ENCODE data around the gene GPR50. TPM values are rescaled to one million over a fixed set of nuclear protein-coding genes. Genes with fewer than 3 reads are reported as not detected.

The GPR50 gene
- total and polyA plus RNA-seq, 10 of the 15 experiments (the other 5 are each of a cell fraction or from before 2014, with no cell fraction given), result 0.03 to 0.08 (median 0.04) TPM; not detected in 7

DNA sequence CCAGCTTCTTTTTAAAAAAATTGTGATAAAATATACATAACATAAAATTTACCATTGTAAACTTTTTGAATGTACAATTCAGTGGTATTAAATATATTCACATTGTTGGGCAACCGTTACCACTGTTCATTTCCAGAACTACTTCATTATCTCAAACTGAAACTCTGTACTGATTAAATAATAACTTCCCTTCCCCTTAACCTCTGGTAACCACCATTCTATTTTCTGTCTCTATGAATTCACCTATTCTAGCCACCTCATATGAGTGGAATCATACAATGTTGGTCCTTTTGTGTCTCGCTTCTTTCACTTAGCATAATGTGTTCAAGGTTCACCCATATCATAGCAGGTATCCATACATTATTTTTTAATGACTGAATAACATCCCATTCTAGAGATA lies 8.3 kb downstream of the GPR50 start:
- Histone ChIP-seq H3K36me3 (ENCODE audit: control insufficient read depth in 2 of 2, insufficient read depth in 2 of 2, low read length in 1 of 2) (no peaks in the 10 kb centered on the region), H4K20me1 (ENCODE audit: control insufficient read depth, insufficient read depth) (no peaks in the 10 kb centered on the region), H3K27ac (ENCODE audit: control insufficient read depth, insufficient read depth) (no peak overlapping the region), H3K9ac (ENCODE audit: control insufficient read depth, insufficient read depth, low read length) (no peak overlapping the region), H3K4me1 (ENCODE audit: control insufficient read depth, insufficient read depth, low read length) (no peaks in the 10 kb centered on the region), H3K9me3 (replicated peaks; ENCODE audit: control insufficient read depth, insufficient read depth, low read length) (no peaks in the 10 kb centered on the region; the same call in 2 of the 3 replicates), H3K4me2 (ENCODE audit: control insufficient read depth, insufficient read depth) (no peak overlapping the region), H3K27me3 (replicated peaks in 1 of 2; ENCODE audit: control insufficient read depth in 2 of 2, insufficient read depth in 2 of 2, low read length in 1 of 2) (no peaks in the 10 kb centered on the region; a peak in 1 of 4 replicates), H3K79me2 (ENCODE audit: control insufficient read depth, insufficient read depth, low read length) (no peaks in the 10 kb centered on the region), H2AFZ (ENCODE audit: control insufficient read depth, low read depth, low read length) (no peak overlapping the region), H3K4me3 (no peak overlapping the region)
- TF ChIP-seq MYC (IDR thresholded peaks at IDR 0.05; ENCODE audit: insufficient read depth, insufficient read length, insufficient replicate concordance, low read length, severe bottlenecking) (no peak), SP1 (IDR thresholded peaks at IDR 0.05; ENCODE audit: low read depth, low read length) (no peak), BCL11A (IDR thresholded peaks at IDR 0.05; ENCODE audit: low read depth, low read length) (no peak), JUND (IDR thresholded peaks at IDR 0.05; ENCODE audit: low read depth, low read length) (no peak)
- TF ChIP-seq, protein P1, sequence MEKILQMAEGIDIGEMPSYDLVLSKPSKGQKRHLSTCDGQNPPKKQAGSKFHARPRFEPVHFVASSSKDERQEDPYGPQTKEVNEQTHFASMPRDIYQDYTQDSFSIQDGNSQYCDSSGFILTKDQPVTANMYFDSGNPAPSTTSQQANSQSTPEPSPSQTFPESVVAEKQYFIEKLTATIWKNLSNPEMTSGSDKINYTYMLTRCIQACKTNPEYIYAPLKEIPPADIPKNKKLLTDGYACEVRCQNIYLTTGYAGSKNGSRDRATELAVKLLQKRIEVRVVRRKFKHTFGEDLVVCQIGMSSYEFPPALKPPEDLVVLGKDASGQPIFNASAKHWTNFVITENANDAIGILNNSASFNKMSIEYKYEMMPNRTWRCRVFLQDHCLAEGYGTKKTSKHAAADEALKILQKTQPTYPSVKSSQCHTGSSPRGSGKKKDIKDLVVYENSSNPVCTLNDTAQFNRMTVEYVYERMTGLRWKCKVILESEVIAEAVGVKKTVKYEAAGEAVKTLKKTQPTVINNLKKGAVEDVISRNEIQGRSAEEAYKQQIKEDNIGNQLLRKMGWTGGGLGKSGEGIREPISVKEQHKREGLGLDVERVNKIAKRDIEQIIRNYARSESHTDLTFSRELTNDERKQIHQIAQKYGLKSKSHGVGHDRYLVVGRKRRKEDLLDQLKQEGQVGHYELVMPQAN (conservative IDR thresholded peaks at IDR 0.05), result no peak
- DNase-seq (ENCODE audit: low read depth, low spot score) (no peak), FAIRE-seq (no peak), ATAC-seq (peak; percentile 38; the same call in 2 of the 3 replicates)
- intact Hi-C loops (cut with micrococcal nuclease; ENCODE audit: unreplicated experiment), result no loop called here
- BruUV-seq (replicated peaks), result no TSS peak
- ChIA-PET RAD21 (ENCODE audit: unreplicated experiment) (no interaction called here), SMC1A (ENCODE audit: uncharacterized antibody, unreplicated experiment) (no interaction called here), CTCF (no interaction called here), POLR2A (no interaction called here)
- in situ Hi-C loops (cut with MboI), result no loop called here
- 0% methylated on average over 2 of the region's 2 CpGs for WGBS (ENCODE audit: insufficient coverage, insufficient replicate concordance, low lambda C conversion rate, missing lambda C conversion rate)

DNA sequence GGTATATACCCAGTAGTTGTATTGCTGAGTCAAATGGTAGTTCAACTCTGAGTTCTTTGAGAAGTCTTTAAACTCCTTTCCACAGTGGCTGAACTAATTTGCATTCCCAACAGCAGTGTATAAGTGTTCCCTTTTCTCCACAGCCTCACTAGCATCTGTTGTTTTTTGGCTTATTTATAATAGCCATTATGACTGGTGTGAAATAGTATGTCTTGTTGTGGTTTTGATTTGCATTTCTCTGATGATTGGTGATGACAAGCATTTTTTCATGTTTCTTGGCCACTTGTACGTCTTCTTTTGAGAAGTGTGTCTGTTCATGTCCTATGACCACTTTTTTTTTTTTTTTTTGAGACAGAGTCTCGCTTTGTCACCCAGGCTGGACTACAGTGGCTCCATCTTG lies 30.5 kb downstream of the GPR50 start:
- no peaks in the 10 kb centered on the region for H3K36me3 ChIP-seq (ENCODE audit: control insufficient read depth in 2 of 2, insufficient read depth in 2 of 2, low read length in 1 of 2)
- H3K4me3 ChIP-seq, result no peak overlapping the region
- H3K4me1 ChIP-seq (ENCODE audit: control insufficient read depth, insufficient read depth, low read length), result no peaks in the 10 kb centered on the region
- H2AFZ ChIP-seq (ENCODE audit: control insufficient read depth, low read depth, low read length), result no peak overlapping the region
- BruUV-seq (replicated peaks), result no TSS peak
- H3K9ac ChIP-seq (ENCODE audit: control insufficient read depth, insufficient read depth, low read length), result no peak overlapping the region
- ChIA-PET CTCF (no interaction called here), POLR2A (no interaction called here), RAD21 (ENCODE audit: unreplicated experiment) (no interaction called here), SMC1A (ENCODE audit: uncharacterized antibody, unreplicated experiment) (no interaction called here)
- no peak for FAIRE-seq
- no peak overlapping the region for H3K4me2 ChIP-seq (ENCODE audit: control insufficient read depth, insufficient read depth)
- no peaks in the 10 kb centered on the region for H3K9me3 ChIP-seq (replicated peaks; ENCODE audit: control insufficient read depth, insufficient read depth, low read length)
- H3K27ac ChIP-seq (ENCODE audit: control insufficient read depth, insufficient read depth), result no peak overlapping the region
- in situ Hi-C loops (cut with MboI), result no loop called here
- no peaks in the 10 kb centered on the region for H3K27me3 ChIP-seq (replicated peaks in 1 of 2; ENCODE audit: control insufficient read depth in 2 of 2, insufficient read depth in 2 of 2, low read length in 1 of 2)
- ATAC-seq, result no peak
- intact Hi-C loops (cut with micrococcal nuclease; ENCODE audit: unreplicated experiment), result no loop called here
- no peak for DNase-seq (ENCODE audit: low read depth, low spot score)
- no peaks in the 10 kb centered on the region for H4K20me1 ChIP-seq (ENCODE audit: control insufficient read depth, insufficient read depth)
- no peaks in the 10 kb centered on the region for H3K79me2 ChIP-seq (ENCODE audit: control insufficient read depth, insufficient read depth, low read length)
- 0% methylated on average over 1 of the region's 2 CpGs for whole genome bisulfite sequencing (ENCODE audit: insufficient coverage, insufficient replicate concordance, low lambda C conversion rate, missing lambda C conversion rate)
- TF ChIP-seq NRF1 (conservative IDR thresholded peaks at IDR 0.05; ENCODE audit: low read depth, low read length) (no peak), HDAC2 (IDR thresholded peaks at IDR 0.05) (no peak), RELA (IDR thresholded peaks at IDR 0.05; ENCODE audit: borderline replicate concordance, partially characterized antibody) (no peak), CHD2 (IDR thresholded peaks at IDR 0.05; ENCODE audit: borderline replicate concordance, low read depth, low read length) (no peak), RCOR1 (conservative IDR thresholded peaks at IDR 0.05; ENCODE audit: low read depth, low read length) (no peak)
- TF ChIP-seq, protein P2, sequence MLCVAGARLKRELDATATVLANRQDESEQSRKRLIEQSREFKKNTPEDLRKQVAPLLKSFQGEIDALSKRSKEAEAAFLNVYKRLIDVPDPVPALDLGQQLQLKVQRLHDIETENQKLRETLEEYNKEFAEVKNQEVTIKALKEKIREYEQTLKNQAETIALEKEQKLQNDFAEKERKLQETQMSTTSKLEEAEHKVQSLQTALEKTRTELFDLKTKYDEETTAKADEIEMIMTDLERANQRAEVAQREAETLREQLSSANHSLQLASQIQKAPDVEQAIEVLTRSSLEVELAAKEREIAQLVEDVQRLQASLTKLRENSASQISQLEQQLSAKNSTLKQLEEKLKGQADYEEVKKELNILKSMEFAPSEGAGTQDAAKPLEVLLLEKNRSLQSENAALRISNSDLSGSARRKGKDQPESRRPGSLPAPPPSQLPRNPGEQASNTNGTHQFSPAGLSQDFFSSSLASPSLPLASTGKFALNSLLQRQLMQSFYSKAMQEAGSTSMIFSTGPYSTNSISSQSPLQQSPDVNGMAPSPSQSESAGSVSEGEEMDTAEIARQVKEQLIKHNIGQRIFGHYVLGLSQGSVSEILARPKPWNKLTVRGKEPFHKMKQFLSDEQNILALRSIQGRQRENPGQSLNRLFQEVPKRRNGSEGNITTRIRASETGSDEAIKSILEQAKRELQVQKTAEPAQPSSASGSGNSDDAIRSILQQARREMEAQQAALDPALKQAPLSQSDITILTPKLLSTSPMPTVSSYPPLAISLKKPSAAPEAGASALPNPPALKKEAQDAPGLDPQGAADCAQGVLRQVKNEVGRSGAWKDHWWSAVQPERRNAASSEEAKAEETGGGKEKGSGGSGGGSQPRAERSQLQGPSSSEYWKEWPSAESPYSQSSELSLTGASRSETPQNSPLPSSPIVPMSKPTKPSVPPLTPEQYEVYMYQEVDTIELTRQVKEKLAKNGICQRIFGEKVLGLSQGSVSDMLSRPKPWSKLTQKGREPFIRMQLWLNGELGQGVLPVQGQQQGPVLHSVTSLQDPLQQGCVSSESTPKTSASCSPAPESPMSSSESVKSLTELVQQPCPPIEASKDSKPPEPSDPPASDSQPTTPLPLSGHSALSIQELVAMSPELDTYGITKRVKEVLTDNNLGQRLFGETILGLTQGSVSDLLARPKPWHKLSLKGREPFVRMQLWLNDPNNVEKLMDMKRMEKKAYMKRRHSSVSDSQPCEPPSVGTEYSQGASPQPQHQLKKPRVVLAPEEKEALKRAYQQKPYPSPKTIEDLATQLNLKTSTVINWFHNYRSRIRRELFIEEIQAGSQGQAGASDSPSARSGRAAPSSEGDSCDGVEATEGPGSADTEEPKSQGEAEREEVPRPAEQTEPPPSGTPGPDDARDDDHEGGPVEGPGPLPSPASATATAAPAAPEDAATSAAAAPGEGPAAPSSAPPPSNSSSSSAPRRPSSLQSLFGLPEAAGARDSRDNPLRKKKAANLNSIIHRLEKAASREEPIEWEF (IDR thresholded peaks at IDR 0.05; ENCODE audit: insufficient replicate concordance, low read depth, low read length), result no peak
